Ectodermal cell (in vitro differentiated cells): ENCODE results near the gene ST8SIA5.

Experiments
- H3K27ac ChIP-seq: 2 replicates; pipeline ENCODE4 v1.7.0; 2013; ENCODE audit warnings: mild to moderate bottlenecking, low read depth, low read length; ENCODE audit not compliant: insufficient read depth, poor library complexity, severe bottlenecking
- H3K27me3 ChIP-seq: 2 replicates; pipeline ENCODE4 v1.7.0; 2013; ENCODE audit warnings: mild to moderate bottlenecking, low read length; ENCODE audit not compliant: insufficient read depth, control insufficient read depth, poor library complexity, severe bottlenecking
- H3K36me3 ChIP-seq: one replicate; pipeline ENCODE4 v1.7.0; 2013; ENCODE audit warnings: low read length; ENCODE audit not compliant: control insufficient read depth, insufficient read depth
- H3K4me1 ChIP-seq: one replicate; pipeline ENCODE4 v1.7.0; 2013; ENCODE audit warnings: low read length; ENCODE audit not compliant: control insufficient read depth, insufficient read depth
- H3K4me3 ChIP-seq: 2 replicates; pipeline ENCODE4 v1.7.0; 2013; ENCODE audit warnings: low read depth, low read length, control low read depth; ENCODE audit not compliant: insufficient read depth
- H3K9me3 ChIP-seq: 2 replicates; pipeline ENCODE4 v1.7.0; 2013; ENCODE audit warnings: mild to moderate bottlenecking, low read length, moderate library complexity; ENCODE audit not compliant: control insufficient read depth
- WGBS, 2 experiments: methylation state at CpG; one replicate each; pipeline ENCODE4 v1.1.7; 2013; ENCODE audit warnings: missing lambda C conversion rate in 2 of 2; 5-methylcytosine and 5-hydroxymethylcytosine counted together

ST8SIA5 gene

DNA sequence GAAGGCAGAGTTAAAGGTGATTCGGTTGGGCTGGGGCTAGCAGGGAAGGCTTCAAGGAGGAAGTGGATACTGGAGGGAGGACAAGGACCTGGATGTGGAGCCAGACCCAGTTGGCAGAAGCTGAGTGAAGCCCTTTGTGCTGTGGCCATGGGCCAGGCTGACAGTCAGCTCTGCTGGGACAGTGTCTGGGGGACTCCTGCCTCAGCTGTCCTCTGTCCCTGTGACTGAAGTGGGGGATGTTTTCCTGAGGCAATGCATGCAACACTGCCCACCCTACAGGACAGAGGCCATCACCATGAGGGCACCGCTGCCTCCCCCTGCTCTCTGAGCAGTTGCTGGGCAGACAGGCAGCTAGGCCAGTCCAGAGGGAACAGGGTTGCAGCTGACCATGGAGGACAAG is 40.0 kb downstream of the ST8SIA5 start:
- H3K4me1 ChIP-seq, result no peaks in the 10 kb centered on the region
- H3K9me3 ChIP-seq, result no peaks in the 10 kb centered on the region
- H3K27ac ChIP-seq, result no peak overlapping the region
- WGBS, 2 experiments, result 92 to 97% methylated on average over 2 of the region's 2 CpGs
- H3K36me3 ChIP-seq, result no peaks in the 10 kb centered on the region
- H3K27me3 ChIP-seq, result no peaks in the 10 kb centered on the region
- H3K4me3 ChIP-seq, result no peak overlapping the region

- H3K4me1 ChIP-seq, result no peaks in the 10 kb centered on the region
Observed at GRCh38 chr18:46716336-46716735, 40.5 kb downstream of the ST8SIA5 start.

DNA sequence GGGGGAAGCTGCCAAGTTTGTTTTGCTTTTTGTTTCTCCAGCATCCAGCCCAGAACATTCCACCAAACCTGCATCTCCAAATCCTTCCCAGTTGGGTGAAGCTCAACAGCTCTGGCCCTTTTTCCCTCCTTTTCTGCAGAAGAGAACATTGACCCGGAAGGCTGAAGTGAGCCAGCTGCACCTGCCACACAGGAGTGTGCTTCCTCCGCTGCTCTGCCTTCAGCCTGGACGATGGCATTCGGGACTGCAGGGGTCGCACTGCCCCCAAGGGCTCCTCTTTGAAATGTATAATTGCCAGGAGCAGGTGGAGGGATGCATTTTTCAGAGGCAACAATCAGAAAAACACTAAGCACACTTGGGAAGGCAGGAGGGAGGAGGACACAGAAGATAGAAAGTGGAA is 41.8 kb downstream of the ST8SIA5 start:
- Histone ChIP-seq H3K27ac (no peak overlapping the region), H3K4me1 (no peaks in the 10 kb centered on the region), H3K4me3 (no peak overlapping the region), H3K9me3 (no peaks in the 10 kb centered on the region), H3K36me3 (no peaks in the 10 kb centered on the region), H3K27me3 (no peaks in the 10 kb centered on the region)
- 38 to 43% methylated on average over 5 of the region's 5 CpGs for WGBS, 2 experiments

More at GRCh38 chr18:46716336-46716735, 40.5 kb downstream of the ST8SIA5 start:
- no peaks in the 10 kb centered on the region for H3K36me3 ChIP-seq
- no peak overlapping the region for H3K27ac ChIP-seq
- H3K4me3 ChIP-seq, result no peak overlapping the region
- no peaks in the 10 kb centered on the region for H3K9me3 ChIP-seq
- WGBS, 2 experiments, result 91 to 93% methylated on average over 5 of the region's 5 CpGs
- no peaks in the 10 kb centered on the region for H3K27me3 ChIP-seq

DNA sequence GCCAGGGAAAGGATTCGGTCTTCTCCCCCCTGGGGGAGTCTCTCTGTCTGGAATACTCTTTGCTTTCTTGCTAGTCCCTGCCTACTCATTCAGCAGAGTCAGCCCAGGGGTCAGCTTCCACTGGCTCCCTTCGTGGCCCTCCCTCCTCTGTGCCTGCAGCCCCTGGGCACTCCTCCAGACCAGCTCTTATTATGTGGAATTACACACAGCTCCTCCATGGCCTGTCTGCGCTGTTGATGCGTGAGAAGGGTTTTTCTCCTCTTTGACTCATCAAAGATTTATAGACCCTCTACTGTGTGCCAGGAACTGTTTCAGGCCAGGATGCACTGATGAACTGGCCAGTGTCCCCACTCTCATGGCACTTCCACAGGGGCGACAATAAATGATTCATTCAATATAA is 44.4 kb downstream of the ST8SIA5 start:
- Histone ChIP-seq H3K36me3 (no peaks in the 10 kb centered on the region), H3K27me3 (no peaks in the 10 kb centered on the region), H3K4me1 (no peaks in the 10 kb centered on the region), H3K27ac (no peak overlapping the region), H3K9me3 (no peaks in the 10 kb centered on the region), H3K4me3 (no peak overlapping the region)
- WGBS, 2 experiments, result 65 to 67% methylated on average over 5 of the region's 5 CpGs

DNA sequence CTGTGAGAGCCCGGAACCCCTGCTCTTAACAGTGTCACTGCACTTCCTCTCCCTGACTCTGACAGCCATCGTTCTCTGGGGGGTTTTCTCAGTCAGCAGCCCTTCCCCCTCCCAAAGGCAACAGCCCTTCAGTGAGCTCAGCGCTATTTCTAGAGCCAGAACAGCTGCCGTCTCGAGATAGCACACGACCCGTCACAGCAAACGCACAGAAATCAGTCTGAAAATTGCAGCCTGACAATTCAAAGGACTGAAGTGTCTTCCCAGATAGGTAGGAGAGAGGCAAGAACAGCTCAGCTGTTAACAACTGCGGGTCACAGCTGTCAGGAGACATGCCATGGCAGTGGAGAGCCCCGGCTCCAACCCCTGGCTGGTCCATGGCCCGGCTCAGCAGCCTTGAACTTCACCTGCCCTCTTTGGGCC is 45.4 kb downstream of the ST8SIA5 start:
- Histone ChIP-seq H3K36me3 (no peaks in the 10 kb centered on the region), H3K9me3 (no peaks in the 10 kb centered on the region), H3K27me3 (no peaks in the 10 kb centered on the region), H3K4me3 (no peak overlapping the region), H3K4me1 (no peaks in the 10 kb centered on the region), H3K27ac (no peak overlapping the region)
- 75 to 76% methylated on average over 11 of the region's 11 CpGs for WGBS, 2 experiments

DNA sequence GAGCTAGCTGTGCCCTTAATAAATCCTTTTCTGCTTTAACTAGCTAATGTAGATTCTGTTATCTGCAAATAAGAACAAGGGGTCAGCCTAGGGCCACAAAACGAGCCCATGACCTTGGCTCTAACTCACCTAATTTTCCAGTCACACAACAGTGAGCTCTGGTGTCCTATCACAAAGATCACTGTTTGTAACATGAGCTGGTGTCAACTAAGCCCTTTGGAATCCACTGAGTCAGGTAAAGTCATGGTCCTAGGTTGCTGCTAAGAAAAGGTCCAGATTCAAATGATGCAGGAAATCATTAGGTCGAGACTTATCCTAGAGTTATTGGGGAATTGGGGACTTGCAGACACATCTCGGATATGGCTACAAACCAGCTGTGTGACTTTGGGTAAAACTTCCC is 49.9 kb downstream of the ST8SIA5 start:
- H3K4me1 ChIP-seq, result no peaks in the 10 kb centered on the region
- no peaks in the 10 kb centered on the region for H3K9me3 ChIP-seq
- no peak overlapping the region for H3K27ac ChIP-seq
- no peak overlapping the region for H3K4me3 ChIP-seq
- WGBS, 2 experiments, result 81 to 88% methylated on average over 3 of the region's 3 CpGs
- H3K27me3 ChIP-seq, result no peaks in the 10 kb centered on the region
- no peaks in the 10 kb centered on the region for H3K36me3 ChIP-seq

- WGBS, 2 experiments, result 48 to 50% methylated on average over 4 to 5 of the region's 5 CpGs
- no peak overlapping the region for H3K4me3 ChIP-seq
- no peaks in the 10 kb centered on the region for H3K36me3 ChIP-seq
- H3K9me3 ChIP-seq, result no peaks in the 10 kb centered on the region
- H3K4me1 ChIP-seq, result no peaks in the 10 kb centered on the region
- H3K27me3 ChIP-seq, result no peaks in the 10 kb centered on the region
- H3K27ac ChIP-seq, result no peak overlapping the region
Observed at GRCh38 chr18:46705521-46705920, 51.3 kb downstream of the ST8SIA5 start.

- Histone ChIP-seq H3K9me3 (no peaks in the 10 kb centered on the region), H3K4me3 (no peak overlapping the region), H3K27me3 (no peaks in the 10 kb centered on the region), H3K27ac (no peak overlapping the region), H3K4me1 (no peaks in the 10 kb centered on the region), H3K36me3 (no peaks in the 10 kb centered on the region)
- WGBS, 2 experiments, result 94 to 97% methylated on average over 4 of the region's 4 CpGs
Observed at GRCh38 chr18:46704816-46705215, 52.0 kb downstream of the ST8SIA5 start.

DNA sequence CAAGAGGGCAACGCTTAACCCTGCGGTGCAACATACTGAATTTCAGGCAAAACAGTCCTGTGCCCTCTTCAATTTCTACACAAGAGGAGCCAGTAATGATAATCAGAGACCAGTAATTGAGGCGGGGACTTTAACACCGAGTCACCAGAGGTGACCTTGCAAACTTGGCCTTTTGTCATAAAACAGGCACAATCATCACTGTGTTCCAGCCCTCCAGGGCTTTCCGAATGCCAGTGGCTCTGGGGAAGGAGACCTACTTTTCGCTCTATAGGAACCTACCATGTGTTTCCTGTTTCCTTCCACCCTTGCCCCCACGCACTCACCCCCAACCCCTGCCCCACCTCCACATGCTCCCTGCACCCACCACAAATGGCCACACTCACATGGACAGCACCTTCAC is 52.7 kb downstream of the ST8SIA5 start:
- H3K4me3 ChIP-seq, result no peak overlapping the region
- H3K36me3 ChIP-seq, result no peaks in the 10 kb centered on the region
- no peak overlapping the region for H3K27ac ChIP-seq
- H3K9me3 ChIP-seq, result no peaks in the 10 kb centered on the region
- whole genome bisulfite sequencing, 2 experiments, result 87 to 91% methylated on average over 7 of the region's 7 CpGs
- no peaks in the 10 kb centered on the region for H3K4me1 ChIP-seq
- H3K27me3 ChIP-seq, result no peaks in the 10 kb centered on the region

DNA sequence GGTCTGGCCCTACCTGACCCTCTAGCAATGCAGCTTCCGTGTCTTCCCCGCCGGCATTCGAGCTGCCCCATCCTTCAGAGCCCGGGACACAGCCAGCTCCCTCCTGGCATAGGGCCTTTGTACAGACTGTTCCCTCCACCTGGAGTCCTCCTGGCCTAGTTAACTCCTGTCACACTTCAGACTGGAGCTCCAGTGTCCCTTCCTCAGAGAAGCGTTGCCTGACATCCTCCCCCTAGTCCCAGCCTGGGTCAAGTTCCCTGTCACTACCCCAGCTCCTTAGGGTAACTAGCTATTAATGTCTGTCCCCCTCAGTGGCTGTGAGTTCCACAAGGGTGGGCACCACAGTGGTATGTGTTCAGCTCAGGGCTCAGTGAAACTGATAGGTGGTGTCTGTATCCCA is 54.4 kb downstream of the ST8SIA5 start:
- no peaks in the 10 kb centered on the region for H3K9me3 ChIP-seq
- no peak overlapping the region for H3K27ac ChIP-seq
- no peak overlapping the region for H3K4me3 ChIP-seq
- no peaks in the 10 kb centered on the region for H3K4me1 ChIP-seq
- no peaks in the 10 kb centered on the region for H3K36me3 ChIP-seq
- WGBS, 2 experiments, result 92 to 93% methylated on average over 6 of the region's 6 CpGs
- no peaks in the 10 kb centered on the region for H3K27me3 ChIP-seq
